Gastrocnemius medialis (tissue), 4 donors: Measurements from ENCODE around the gene SHC3.

Experiments
- CTCF ChIP-seq, 5 experiments: fragments of 450-650 bp in 3 of 5; fragments of 200-600 bp in 2 of 5; sonication (generic) in 2 of 5; IDR thresholded peaks in 4 of 5; conservative IDR thresholded peaks in 1 of 5; 1 replicate in 4 of 5; 2 replicates in 1 of 5; pipeline ENCODE4 v1.5.1; 2016 to 2019; ENCODE audit warnings: antibody characterized with exemption in 5 of 5, mild to moderate bottlenecking in 3 of 5, moderate library complexity in 3 of 5
- POLR2A ChIP-seq, 2 donors: fragments of 450-650 bp; IDR thresholded peaks; one replicate each; pipeline ENCODE4 v1.6.1; 2017; ENCODE audit warnings: antibody characterized with exemption in 2 of 2, mild to moderate bottlenecking in 2 of 2, moderate library complexity in 2 of 2

DNA sequence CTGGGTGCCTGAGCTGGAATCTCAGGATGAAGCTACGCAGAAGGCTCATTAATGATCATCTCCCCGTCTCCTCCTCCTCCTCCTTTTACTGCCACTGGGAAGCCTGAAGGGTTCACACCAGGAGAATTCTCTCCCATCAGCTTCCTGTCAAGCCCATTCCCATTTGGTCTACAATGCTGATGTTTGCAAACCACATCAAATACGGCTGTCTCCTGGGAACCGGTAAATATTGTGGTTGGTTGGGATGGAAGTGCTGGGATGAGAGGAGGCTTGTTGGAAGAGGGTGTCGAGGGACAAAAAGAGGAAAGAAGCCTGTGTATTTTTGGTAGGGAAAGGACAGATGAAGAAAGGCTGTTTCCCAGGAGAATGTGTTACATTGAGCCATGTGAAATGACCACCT is 200.6 kb downstream of the SHC3 start:
- TF ChIP-seq POLR2A (IDR thresholded peaks at IDR 0.05) (no peak), CTCF (IDR thresholded peaks at IDR 0.05 in 4 of 5, conservative IDR thresholded peaks at IDR 0.05 in 1 of 5) (no peak)
